Left forelimb (tissue), 1 donor: ENCODE measurements around the gene OR4D9.
"Not testable (repeated sequence)": the region's sequence is repeated elsewhere in the genome, so short reads cannot be mapped to it uniquely, and the experiment has no call there.

ENCODE experiments used
- DNase-seq: peaks from one replicate; pipeline ENCODE4 v3.0.0-alpha.2; 2018; ENCODE audit warnings: low spot score

OR4D9 gene

DNA sequence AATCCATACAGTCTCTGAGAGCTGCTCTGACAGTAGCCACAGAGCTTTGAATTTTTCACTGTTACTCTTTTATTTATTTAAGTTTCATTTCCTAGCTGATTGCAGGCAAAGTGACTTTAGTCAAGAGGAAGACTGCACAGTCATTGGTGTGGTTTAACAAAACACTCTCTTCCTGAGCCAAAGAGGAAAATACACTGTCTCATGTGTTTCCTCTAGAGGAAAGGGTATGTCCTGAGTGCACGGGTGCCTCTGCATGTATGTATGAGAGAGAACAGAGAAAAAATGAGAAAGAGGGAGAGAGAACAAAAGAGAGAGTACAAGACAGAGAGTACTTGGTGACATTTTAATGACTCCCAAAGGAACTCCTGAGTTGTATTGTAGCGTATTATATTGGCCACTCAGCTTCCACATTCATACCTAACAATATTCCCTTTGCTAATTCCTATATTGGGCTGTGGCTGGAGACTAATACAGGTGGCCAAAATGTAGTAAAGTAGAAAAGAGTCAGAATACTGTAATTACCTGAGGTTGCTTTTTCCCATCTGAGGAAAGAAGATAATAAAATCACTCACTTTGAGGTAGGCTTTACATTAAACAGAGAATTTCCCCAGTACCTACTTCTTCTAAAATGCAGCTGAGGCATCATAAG is at the start of gene OR4D9:
Gene OR4D9, plus strand, starts transcription at position 599 of the 649 bp plus-strand sequence. CDS start 3,374 bp downstream, outside the sequence.
- no peak for DNase-seq

- DNase-seq: no peak
Observed at GRCh38 chr11:59463190-59463641, 48.1 kb upstream of the OR4D9 start.

DNA sequence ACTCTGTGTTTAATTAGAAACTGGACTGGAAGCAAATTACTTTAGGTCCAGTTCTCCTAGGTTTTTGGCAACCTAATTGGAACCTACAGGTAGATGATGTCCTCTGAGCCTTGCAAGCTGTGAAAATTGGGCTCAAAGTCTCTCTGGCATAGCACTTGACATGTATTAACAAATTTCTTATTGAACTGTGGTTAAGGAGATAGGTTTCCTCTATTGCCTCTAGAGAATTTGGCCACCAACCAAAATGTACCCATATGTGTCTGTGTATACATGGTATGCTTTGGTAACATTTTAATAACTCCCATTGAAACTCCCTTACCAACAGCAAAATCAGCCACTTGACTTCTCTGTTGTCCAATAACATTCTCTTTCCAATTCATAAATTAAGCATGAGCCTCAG is 38.3 kb upstream of the OR4D9 start, which contains the start of gene OR4D10:
Gene OR4D10, plus strand, starts transcription at position 301 of the 400 bp plus-strand sequence. CDS start 4,115 bp downstream, outside the sequence.
- DNase-seq: no peak

GRCh38 chr11:59475176-59475575 is 36.2 kb upstream of the OR4D9 start:
- no peak for DNase-seq

DNA sequence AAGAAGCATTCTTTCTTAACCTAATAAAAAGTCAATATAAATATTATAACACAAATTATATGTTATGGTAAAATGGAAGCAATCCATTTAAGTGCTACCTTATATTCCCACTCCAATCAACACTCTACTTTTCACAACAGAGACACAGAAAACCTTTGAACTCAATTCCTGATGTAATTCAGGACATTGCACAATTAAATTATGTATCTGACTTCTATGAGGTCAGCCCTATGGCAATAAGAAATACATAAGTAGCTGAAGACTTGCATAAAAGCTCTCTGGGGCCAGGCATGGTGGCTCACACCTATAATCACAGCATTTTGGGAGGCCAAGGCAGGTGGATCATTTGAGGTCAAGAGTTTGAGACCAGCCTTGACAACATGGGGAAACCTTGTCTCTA is 31.4 kb upstream of the OR4D9 start:
- DNase-seq: no peak

DNA sequence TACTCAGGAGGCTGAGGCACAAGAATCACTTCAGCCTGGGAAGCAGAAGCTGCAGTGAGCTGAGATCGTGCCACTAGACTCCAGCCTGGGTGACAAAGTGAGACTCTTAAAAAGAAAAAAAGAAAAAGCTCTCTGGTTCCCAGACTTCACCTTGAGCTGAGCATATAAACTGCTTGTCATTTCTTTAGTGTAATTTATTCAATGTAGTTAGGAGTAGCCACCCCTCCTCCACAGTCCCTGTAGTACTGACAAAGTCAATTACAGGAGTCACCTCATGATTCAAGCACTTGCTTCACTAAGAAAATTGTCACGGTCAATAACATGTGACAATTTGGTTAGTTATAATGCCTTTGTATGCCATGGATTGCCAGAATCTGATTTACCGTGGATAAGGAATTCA is 31.0 kb upstream of the OR4D9 start:
- DNase-seq: no peak

GRCh38 chr11:59501931-59502330 is 9.4 kb upstream of the OR4D9 start:
- DNase-seq: no peak

- no peak for DNase-seq
Observed at GRCh38 chr11:59503276-59503675, 8.1 kb upstream of the OR4D9 start, which contains the start of gene OR4D11. Gene OR4D11 (plus strand): TSS chr11:59503576. CDS start chr11:59503576, 0 bp downstream.

DNA sequence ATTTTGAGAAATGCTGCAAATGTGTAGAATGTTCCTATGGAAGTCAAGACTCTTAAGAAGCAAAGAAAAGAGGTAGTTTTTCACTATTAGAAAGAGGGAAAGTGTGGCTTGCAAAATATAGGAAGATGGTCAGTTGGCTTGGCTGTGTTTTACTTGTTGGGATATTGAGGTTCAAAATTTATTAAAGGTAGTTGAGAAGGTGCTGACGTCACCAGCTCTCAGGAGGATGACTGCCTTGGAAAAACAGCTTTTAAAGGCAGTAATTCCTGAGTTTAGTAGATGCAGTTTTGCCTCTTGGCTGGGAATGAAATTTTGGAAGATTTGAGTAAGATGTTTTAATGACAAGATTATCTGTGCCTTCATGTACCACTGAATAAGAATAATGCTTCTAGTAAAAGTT is 336 bp downstream of the OR4D9 start:
- no peak for DNase-seq

DNA sequence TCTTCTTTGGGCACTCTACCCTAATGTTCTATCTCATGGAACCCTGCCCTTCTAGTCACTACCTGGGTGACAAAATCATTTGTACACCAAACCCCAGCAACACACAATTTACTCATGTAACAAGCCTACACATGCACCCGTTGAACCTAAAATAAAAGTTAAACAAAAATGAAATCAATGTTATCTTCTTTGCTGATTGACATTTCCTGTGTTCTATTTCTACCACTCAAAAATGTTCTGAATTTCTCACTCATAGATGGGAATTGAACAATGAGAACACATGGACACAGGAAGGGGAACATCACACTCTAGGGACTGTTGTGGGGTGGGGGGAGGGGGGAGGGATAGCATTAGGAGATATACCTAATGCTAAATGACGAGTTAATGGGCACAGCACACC is 8.8 kb downstream of the OR4D9 start:
- DNase-seq: not testable (repeated sequence)

- no peak for DNase-seq
Observed at GRCh38 chr11:59520741-59521140, 9.4 kb downstream of the OR4D9 start.

GRCh38 chr11:59523541-59523940 is 12.2 kb downstream of the OR4D9 start:
- DNase-seq: no peak

- DNase-seq: no peak
Observed at GRCh38 chr11:59528711-59529110, 17.4 kb downstream of the OR4D9 start.

DNA sequence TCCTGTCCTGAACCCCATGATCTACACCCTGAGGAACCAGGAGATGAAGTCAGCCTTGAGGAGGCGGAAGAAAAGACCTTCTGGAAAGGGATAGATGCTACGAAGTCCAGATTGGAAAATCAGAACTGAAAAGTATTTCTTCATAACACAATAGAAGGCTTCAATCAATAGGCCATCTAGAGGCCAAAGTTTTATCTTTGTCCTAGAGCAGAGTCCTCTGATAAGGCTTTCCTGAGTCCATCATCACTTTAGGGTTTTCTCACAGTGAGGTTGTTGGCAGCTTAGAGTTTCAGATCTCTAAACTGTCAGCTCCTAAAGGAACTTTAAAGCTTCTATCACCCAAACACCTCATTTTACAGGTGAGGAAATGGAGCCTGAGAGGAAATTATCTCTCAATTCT is 21.3 kb downstream of the OR4D9 start:
- DNase-seq: no peak

DNA sequence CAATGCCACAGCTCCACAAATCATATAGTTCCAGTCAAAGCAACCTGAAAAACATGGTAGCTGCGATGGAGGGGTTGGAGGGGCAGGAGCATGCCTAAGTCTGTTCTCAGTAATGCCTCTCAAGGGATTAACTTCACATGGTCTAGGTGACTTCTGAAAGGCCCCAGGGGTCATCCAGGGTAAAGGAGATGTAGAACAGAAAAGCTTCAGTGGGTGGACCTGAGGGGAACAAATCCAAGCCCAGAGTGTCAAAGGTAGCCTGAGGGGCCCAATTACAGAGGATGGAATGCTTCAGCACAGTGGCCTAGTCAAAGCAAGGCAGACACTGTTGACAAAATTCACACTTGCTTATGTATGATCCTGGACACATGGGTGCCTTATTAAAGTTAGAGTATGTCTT is 23.3 kb downstream of the OR4D9 start:
- DNase-seq: no peak

DNA sequence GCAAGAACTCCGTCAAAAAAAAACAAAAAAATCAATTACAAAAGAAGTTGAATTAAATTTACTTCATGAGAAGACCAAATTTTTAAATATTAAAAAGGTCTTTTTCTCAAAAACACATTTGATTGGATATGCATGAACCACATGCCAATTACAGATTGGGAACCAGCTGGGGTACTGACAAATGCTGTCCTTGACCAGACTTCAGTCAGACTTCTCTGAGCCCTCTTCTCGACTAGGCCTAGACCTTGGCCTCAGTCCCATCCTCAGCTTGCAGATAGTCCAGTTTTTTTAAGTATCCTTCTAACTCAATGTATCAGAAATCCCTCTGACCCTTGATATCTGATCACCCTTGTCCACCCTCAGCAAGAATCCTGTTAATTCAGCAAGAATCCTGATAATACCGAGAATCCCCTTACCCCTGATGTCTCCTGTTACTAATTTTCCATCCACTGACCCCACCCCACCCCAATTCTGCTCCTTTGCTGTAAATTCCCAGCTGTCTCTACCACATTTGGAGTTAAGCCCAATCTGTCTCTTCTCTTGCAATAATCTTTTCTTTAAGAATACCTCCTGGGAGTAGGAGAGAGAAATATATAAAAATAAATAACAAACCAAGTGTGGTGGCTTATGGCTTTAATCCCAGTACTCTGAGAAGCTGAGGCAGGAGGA is 30.9 kb downstream of the OR4D9 start:
- no peak for DNase-seq

DNA sequence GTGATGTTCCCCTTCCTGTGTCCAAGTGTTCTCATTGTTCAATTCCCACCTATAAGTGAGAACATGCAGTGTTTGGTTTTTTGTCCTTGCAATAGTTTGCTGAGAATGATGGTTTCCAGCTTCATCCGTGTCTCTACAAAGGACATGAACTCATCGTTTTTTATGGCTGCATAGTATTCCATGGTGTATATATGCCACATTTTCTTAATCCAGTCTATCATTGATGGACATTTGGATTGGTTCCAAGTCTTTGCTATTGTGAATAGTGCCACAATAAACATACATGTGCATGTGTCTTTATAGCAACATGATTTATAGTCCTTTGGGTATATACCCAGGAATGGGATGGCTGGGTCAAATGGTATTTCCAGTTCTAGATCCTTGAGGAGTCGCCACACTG is 32.4 kb downstream of the OR4D9 start:
- DNase-seq: not testable (repeated sequence)

GRCh38 chr11:59544869-59545178 is 33.5 kb downstream of the OR4D9 start:
- DNase-seq: no peak

DNA sequence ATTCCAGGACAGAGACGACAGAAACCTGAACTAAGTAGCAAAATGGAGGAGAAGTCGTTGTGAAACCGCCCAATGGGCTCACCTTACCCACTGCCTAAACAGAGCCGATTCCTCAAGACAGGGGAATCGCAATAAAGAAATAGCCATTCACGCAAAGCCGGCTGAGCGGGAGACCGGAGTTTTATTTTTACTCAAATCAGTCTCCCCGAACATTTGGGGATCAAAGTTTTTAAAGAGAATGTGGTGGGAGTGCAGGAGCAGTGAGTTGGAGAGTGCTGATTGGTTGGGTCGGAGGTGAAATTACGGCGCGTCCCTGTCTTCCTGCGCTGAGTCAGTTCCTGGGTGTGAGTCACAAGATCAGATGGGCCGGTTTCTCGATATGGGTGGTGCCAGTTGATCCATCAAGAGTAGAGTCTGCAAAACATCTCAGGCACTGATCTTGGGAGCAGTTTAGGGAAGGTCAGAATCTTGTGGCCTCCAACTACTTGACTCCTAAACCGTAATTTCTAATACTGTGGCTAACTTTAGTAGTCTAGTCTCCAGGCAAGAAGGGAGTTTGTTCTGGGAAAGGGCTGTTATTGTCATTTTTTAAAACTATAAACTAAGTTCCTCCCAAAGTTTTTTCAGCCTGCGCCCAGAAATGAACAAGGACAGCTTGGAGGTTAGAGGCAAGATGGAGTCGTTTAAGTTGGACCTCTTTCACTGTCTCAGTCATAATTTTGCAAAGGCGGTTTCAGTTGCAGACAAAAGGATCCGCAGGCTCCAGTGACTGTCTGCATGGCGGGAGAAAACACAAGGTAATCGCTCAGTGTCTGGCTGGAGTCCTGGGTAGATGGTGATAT is 34.1 kb downstream of the OR4D9 start:
- no peak for DNase-seq

GRCh38 chr11:59547605-59548308 is 36.4 kb downstream of the OR4D9 start:
- not testable (repeated sequence) for DNase-seq

DNA sequence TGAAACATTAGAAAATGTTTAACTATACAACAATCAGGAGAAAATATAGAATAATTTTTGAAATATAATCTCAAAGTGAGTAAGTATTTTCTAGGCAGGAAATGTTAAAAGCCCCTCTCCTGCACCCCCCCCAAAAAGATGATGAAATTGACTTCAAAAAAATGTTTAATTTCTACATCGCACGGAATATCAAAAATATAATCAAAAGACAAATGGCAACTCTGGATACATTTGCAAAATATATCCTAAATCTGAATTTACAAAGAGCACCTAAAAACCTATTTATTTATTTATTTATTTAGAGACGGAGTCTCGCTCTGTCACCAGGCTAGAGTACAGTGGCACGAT is 36.9 kb downstream of the OR4D9 start:
- no peak for DNase-seq

GRCh38 chr11:59550368-59550841 is 39.1 kb downstream of the OR4D9 start:
- DNase-seq: peak; percentile 87
